Liver (tissue), 4 donors: ENCODE data around the gene SPDYA. TPM values are rescaled to one million over a fixed set of nuclear protein-coding genes. Genes with fewer than 3 reads are reported as not detected.

ENCODE experiments used
- polyA plus RNA-seq, 2 donors: library from polyadenylated mRNA; stranded (reverse) in 1 of 2; unstranded in 1 of 2; fragments of 200-250 nt in 1 of 2; fragments of >200 nt in 1 of 2; fragmentation: Nextera tagmentation in 1 of 2; extraction: Ambion mirVana in 1 of 2; gene quantifications; one replicate each; pipeline versions ENCODE4 v1.2.1 to v1.2.3, GENCODE V29; 2013 to 2015
- total RNA-seq, 2 donors: library from RNA; depleted of rRNA; stranded (reverse); fragments of >200 nt; gene quantifications; one replicate each; pipeline ENCODE4 v1.2.3, GENCODE V29; 2014
- donor health status: healthy.
- donor health status: healthy.
- donor health status: healthy.

SPDYA gene
- total and polyA plus RNA-seq, 4 donors: 0.14 to 0.67 (median 0.49) TPM; not detected in 1

Other genes with a start within 250 kb of the SPDYA start
- 10 to 100 TPM; 65.3 to 75.4 TPM for gene PPP1CB, start 59.0 kb upstream of the SPDYA start, total RNA-seq
- 10 to 100 TPM; 26.2 to 33.3 TPM for gene PPP1CB, start 59.0 kb upstream of the SPDYA start, polyA plus RNA-seq
- gene TRMT61B, start 59.5 kb downstream of the SPDYA start, total RNA-seq: 1 to 10 TPM; 9.5 to 10.0 TPM
- 10 to 100 TPM in 1 of 2 donors, 1 to 10 TPM in 1; 7.6 to 10.6 TPM for gene TRMT61B, start 59.5 kb downstream of the SPDYA start, polyA plus RNA-seq
- 10 to 100 TPM; 22.6 to 43.1 TPM for gene WDR43, start 83.8 kb downstream of the SPDYA start, total RNA-seq
- 10 to 100 TPM; 11.1 to 12.4 TPM for gene WDR43, start 83.8 kb downstream of the SPDYA start, polyA plus RNA-seq
- under 1 TPM; 0.19 to 0.42 TPM for gene TOGARAM2, start 170.5 kb downstream of the SPDYA start, total RNA-seq
- gene TOGARAM2, start 170.5 kb downstream of the SPDYA start, polyA plus RNA-seq: under 1 TPM in 1 of 2 donors, not detected in 1; 0.15 TPM